RWPE2 (cell line): ENCODE measurements around the gene POMGNT2.
"Not testable (repeated sequence)": the region's sequence is repeated elsewhere in the genome, so short reads cannot be mapped to it uniquely, and the experiment has no call there.

Source experiments
- ATAC-seq: fragments of 200-7000 bp; cut with Tn5 transposase; 3 replicates; pipeline ENCODE4 v1.9.1; 2021; ENCODE audit warnings: low read depth
- DNase-seq: peaks from one replicate; pipeline ENCODE4 v3.0.0-alpha.2; 2020; ENCODE audit warnings: low spot score
- H3K27ac ChIP-seq: fragments of 450-650 bp; 2 replicates; pipeline ENCODE4 v1.5.1; 2017; ENCODE audit warnings: mild to moderate bottlenecking; ENCODE audit not compliant: poor library complexity, severe bottlenecking
- H3K27me3 ChIP-seq: fragments of 250-450 bp; sonication (Bioruptor Pico); 2 replicates; pipeline ENCODE4 v1.5.1; 2021; ENCODE audit warnings: mild to moderate bottlenecking, moderate library complexity; ENCODE audit not compliant: insufficient read depth, poor library complexity, severe bottlenecking
- H3K36me3 ChIP-seq: fragments of 250-450 bp; sonication (Bioruptor Pico); 2 replicates; pipeline ENCODE4 v1.5.1; 2020; ENCODE audit warnings: low read depth, mild to moderate bottlenecking, moderate library complexity
- H3K4me1 ChIP-seq: fragments of 250-450 bp; sonication (Bioruptor Pico); 2 replicates; pipeline ENCODE4 v1.5.1; 2021; ENCODE audit warnings: mild to moderate bottlenecking, moderate library complexity; ENCODE audit not compliant: insufficient read depth, poor library complexity, severe bottlenecking
- H3K4me3 ChIP-seq: fragments of 250-450 bp; sonication (Bioruptor Pico); 2 replicates; pipeline ENCODE4 v1.5.1; 2021; ENCODE audit warnings: mild to moderate bottlenecking, moderate library complexity; ENCODE audit not compliant: severe bottlenecking
- H3K9me3 ChIP-seq: fragments of 250-450 bp; sonication (Bioruptor Pico); 2 replicates; pipeline ENCODE4 v1.5.1; 2021; ENCODE audit warnings: mild to moderate bottlenecking, moderate library complexity; ENCODE audit not compliant: severe bottlenecking
- CTCF ChIP-seq: fragments of 450-650 bp; IDR thresholded peaks from one replicate; pipeline ENCODE4 v1.5.1; 2017; ENCODE audit warnings: mild to moderate bottlenecking, moderate library complexity; ENCODE audit not compliant: poor library complexity, severe bottlenecking

POMGNT2 gene

GRCh38 chr3:43054754-43055153 is 51.1 kb downstream of the POMGNT2 start:
- Histone ChIP-seq H3K4me1 (no peaks in the 10 kb centered on the region), H3K27me3 (no peaks in the 10 kb centered on the region)

DNA sequence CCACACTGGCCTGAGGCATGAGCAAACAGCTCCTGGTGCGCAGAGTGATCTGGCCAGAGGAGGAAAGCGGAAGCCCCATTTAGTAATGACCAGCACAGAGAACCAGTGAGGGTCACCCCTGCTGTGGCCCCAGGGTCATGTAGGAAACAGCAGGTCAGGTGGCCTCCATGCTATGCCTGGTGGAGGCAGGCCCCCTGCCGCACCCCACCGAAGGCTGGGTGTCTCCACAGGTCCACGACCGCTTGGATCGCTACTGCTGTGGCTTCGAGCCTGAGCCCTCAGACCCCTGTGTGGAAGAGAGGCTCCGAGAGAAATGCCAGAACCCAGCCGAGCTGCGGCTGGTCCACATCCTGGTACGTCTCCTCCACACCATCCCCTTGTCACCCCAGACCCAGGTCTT is 52.6 kb downstream of the POMGNT2 start:
- DNase-seq: no peak
- Histone ChIP-seq H3K36me3 (no peaks in the 10 kb centered on the region), H3K27ac (no peak overlapping the region), H3K9me3 (peaks cover 8% of the 10 kb centered on the region), H3K4me3 (no peak overlapping the region), H3K4me1 (no peaks in the 10 kb centered on the region), H3K27me3 (no peaks in the 10 kb centered on the region)
- TF ChIP-seq CTCF: no peak
- ATAC-seq: no peak

More at GRCh38 chr3:43054754-43055153, 51.1 kb downstream of the POMGNT2 start:
- Histone ChIP-seq H3K27ac (no peak overlapping the region), H3K9me3 (peaks cover 3% of the 10 kb centered on the region), H3K4me3 (no peak overlapping the region), H3K36me3 (no peaks in the 10 kb centered on the region)
- TF ChIP-seq CTCF: no peak
- no peak for ATAC-seq
- no peak for DNase-seq

- Histone ChIP-seq H3K4me3 (no peak overlapping the region), H3K36me3 (no peaks in the 10 kb centered on the region), H3K27ac (no peak overlapping the region), H3K27me3 (no peaks in the 10 kb centered on the region), H3K9me3 (peaks cover 8% of the 10 kb centered on the region), H3K4me1 (no peaks in the 10 kb centered on the region)
- ATAC-seq (no peak), DNase-seq (no peak)
- no peak for TF ChIP-seq CTCF
These were observed 57.4 kb downstream of the POMGNT2 start for GRCh38 chr3:43048470-43048869.

- no peak for TF ChIP-seq CTCF
- ATAC-seq: no peak
- Histone ChIP-seq H3K27ac (no peak overlapping the region), H3K27me3 (no peaks in the 10 kb centered on the region), H3K9me3 (peaks cover 8% of the 10 kb centered on the region), H3K4me3 (no peak overlapping the region), H3K4me1 (no peaks in the 10 kb centered on the region), H3K36me3 (no peaks in the 10 kb centered on the region)
- DNase-seq: no peak
These were observed 59.3 kb downstream of the POMGNT2 start for GRCh38 chr3:43046583-43046982.

GRCh38 chr3:43045079-43045478 is 60.8 kb downstream of the POMGNT2 start:
- DNase-seq, H3K36me3 ChIP-seq, ATAC-seq, H3K27ac ChIP-seq, H3K4me3 ChIP-seq, H3K4me1 ChIP-seq, H3K9me3 ChIP-seq, H3K27me3 ChIP-seq: not testable (repeated sequence)
